8988T (cell line): ENCODE data around the gene NCKAP5.
"Not testable (repeated sequence)": the region's sequence is repeated elsewhere in the genome, so short reads cannot be mapped to it uniquely, and the experiment has no call there.

Experiments used
- DNase-seq: peaks from one replicate; pipeline ENCODE4 v3.0.0; 2011

Gene NCKAP5

DNA sequence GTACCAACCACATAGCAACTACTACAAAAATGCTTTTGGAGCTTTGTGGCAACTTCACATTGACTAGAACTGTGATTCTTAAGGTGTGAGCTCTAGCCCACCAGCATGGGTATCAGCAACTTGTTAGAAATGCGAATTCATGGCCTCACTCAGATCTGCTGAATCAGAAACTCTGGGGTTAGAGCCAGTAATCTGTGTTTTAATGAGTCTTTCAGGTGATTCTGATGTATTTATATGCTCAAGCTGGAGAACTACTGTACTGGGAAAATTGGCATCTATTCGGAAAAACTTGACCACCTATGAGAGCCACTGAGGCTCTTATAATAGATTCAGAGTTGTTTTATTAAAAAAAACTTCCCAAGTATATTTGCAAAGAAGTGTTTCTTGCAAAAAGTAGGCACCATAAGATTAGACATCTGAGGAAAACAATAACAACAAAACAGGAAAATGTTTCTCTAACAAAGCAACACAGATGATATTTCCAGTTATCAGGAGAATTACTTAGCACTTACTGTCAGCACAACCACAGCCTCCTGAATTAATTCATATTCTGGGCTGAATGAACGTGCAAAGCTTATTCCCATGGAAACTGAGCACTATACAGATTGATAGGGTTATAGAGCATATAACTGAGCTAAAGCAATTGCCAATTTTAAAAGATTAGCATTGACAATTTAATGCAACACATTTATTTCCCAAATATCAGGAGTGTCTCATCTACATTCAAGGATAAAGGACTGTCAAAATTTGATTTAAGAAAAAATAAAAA is 71.6 kb downstream of the NCKAP5 start:
- DNase-seq: no peak

DNA sequence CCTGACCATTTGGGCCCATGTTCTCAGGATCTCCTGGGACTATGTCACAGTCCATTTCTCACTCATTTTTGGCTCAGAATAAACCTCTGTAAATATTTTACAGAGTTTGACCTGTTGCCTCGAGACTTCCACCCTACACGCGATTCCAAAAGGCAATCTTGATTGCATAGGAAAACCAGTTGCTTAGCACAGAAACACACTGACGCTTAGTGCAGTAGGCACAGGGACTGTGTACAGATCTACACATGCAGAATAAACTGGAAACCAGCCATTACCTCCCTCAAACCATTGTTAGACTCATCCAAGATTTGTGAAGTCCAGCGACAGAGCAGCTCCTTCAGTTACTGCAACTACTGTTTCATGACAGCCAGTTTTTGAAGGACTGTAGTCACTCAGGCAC is 73.0 kb downstream of the NCKAP5 start:
- no peak for DNase-seq

DNA sequence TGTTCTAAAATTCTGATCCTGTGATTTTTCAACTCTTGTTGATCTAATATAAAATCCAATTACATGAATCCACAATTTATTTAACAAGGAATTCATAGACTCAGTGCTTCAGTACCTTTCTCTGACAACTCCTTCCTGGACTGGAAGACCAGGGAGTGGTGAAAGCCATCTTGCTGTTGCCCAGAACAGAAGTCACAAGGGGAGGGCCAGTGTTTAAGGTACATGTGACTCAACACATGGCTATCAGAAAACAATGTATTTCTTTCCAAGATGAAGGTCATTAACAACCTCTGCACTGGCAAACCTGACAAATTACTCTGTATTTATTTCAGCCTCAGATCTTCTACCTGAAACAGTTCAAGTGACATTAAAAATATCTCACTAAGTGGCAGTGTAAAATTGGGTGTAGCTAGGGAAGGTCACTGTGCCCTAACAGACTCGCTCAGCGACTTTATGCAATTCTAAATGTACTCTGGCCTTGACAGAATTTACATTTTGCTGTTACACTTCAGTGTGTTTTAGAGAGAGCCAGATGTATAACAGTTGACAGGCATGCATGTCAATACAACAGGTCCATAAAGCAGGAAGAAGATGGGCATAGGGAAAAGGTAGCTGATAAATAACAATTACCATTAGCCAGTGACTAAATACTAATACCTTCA is 75.4 kb downstream of the NCKAP5 start:
- no peak for DNase-seq

DNA sequence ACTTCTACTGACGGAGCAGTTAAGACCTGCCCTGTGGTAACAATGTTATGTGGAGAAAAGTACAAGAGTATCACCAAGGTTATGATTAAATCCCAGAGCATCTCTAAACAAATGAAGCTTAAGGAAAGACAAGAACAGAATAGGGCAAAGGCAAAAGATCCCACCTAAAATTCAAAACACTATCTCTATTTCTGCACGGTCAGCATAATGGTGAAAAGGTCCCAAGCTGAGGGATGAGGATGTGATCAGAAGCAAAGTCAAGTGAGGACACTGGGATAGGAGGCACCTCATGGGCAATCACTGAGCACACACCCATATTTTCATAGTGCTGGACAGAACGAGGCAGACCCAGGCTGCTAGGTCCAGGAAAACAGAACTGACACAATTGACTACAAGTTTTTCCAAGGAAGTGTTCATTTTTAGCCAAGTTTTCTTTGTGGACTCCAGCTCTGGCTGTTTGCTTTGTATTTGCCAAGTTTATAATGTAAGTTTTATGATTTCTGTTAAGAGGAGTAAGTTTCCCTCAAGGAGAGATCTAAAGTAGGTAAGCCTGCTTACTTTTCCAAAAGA is 77.8 kb downstream of the NCKAP5 start:
- DNase-seq: no peak

DNA sequence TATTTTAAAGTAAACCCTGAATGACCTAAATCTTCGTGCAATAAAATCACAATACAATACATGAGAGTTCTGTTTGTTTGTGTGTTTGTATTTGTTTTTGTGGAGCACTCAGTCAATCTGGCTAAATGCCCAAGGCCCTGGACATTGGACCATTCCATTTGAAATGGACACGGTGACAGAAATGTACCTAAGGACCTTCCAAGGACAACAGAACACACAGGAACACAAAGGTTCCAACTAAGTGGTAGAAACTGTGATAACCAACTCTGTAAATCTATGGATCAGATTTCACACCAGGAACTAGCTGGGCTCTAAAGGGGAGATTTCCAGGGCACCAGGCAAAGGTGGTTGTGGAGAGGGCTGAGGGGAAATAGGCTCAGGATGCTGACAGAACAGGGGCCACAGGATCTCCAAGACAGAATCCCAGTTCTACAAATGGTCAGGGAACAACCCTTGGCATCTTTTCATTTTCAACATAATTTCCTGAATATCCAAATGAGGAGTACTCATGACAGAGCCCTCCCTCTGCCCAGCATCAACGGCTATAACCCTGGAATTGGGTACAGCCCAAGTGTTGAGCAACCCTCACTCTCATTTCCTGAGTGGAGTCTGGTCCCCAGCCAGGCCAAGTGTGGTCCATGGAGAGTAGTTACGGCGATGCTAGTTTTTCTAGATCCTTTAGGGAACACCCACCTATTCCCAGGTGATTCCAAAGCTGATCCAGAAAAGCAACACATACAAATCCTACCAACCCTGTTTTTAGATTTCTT is 78.4 kb downstream of the NCKAP5 start:
- DNase-seq: no peak

DNA sequence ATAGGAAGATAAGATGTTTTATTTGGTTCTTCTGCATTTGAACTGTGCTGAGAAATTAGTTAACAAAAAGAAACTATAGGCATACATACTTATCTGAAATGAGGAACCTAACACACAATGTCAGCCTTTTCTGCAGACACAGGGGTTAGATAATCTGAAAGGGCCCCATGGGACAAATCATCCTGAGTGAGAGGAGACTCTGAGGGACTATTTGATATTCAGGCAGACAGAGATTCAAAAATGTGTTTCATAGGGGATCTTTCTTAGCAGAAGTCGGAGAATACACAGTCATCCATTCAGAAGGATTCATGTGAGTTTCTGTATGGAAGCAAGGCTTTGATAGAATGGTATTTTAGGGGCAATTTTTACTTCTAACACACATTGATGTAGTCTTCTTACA is 79.1 kb downstream of the NCKAP5 start:
- no peak for DNase-seq

DNA sequence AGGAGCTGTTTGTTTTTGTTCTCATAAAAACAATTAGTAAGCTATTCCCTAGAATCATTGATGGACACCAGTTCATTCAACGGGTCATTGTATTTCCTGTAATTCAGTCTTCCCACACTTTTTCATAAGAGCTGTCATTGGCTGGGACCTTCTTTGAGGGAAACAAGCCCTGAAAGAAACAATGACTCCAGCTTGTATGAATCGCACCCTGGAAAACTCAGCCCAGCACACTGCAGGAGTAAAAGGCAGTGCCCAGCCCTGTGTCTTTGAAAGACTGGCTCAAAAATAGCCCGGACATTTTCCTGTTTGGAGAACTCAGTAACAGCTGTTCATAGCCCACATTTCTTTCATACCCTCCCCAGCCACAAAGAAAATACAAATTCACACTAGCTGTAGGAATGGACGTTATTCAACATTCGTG is 81.5 kb downstream of the NCKAP5 start:
- DNase-seq: no peak

DNA sequence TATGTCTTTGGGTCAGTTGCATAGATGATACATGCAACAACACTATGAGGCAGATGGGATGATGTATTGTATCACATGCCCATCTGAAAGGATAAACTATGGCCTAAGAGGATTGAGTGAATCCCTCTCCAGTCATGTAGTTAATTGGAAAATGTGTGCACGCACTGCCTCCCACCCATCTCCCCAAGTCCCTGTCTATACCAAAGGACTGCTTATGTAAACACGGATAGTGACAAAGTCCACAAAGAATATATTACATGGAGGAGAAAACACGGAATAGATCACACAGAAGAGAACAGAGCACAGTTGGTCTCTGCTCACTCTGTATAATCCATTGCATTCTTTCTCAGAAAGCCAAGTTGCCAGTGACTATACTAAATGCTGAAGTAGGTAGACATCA is 82.4 kb downstream of the NCKAP5 start:
- no peak for DNase-seq

DNA sequence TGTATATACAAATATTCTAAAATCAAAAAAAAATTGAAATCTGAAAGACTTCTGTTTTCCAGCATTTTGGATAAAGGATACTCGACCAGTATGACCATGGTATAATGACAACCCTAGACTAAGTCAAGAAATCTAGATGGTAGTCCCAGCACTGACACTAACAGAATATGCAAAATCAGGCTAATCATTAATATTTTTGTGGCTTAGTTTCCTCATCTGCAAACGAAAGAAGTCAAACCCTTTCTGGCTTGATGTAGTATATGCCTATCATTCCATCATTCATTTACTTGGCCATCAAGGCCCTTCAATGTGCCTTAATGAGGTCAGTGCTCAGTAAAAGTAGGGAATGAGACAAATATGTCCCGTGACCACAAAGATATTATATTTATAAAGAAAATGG is 83.5 kb downstream of the NCKAP5 start:
- DNase-seq: no peak

DNA sequence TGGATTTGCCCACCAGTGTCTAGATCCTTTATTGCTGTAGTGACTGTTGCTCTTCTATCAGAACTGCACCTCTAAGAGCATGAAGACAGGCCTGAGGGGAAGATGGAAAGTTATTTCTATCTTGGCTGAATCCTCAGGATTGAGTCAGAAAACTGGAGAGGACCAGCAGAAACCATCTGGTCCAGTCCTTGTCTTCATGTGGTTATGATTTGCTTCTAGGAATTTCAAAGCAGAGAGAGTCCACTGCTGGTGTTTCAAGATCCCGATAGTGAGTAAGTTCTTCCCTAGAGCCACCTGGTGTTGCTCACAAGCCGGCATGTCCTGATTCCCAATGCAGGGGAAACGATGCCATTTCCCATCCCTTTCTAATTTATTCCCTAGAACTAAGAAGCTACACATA is 84.2 kb downstream of the NCKAP5 start:
- no peak for DNase-seq

DNA sequence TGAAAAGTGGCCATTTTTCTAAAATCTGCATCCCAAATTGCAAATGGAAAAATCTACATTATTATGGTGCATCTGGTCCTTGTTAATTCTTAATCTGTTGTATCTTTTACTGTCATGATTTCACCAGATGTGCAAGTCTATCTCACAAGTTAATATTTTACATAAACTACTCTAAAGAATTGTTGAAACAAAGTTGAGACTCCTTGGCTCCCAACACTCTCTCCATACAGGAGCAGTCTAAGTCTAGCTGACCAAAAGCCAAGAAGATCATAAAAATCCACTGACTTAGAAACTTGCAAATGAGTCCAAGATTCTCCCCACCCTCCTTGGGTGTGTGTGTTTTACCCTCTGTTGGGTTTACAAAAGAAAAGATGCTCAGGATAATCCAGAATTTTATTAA is 85.1 kb downstream of the NCKAP5 start:
- no peak for DNase-seq

DNA sequence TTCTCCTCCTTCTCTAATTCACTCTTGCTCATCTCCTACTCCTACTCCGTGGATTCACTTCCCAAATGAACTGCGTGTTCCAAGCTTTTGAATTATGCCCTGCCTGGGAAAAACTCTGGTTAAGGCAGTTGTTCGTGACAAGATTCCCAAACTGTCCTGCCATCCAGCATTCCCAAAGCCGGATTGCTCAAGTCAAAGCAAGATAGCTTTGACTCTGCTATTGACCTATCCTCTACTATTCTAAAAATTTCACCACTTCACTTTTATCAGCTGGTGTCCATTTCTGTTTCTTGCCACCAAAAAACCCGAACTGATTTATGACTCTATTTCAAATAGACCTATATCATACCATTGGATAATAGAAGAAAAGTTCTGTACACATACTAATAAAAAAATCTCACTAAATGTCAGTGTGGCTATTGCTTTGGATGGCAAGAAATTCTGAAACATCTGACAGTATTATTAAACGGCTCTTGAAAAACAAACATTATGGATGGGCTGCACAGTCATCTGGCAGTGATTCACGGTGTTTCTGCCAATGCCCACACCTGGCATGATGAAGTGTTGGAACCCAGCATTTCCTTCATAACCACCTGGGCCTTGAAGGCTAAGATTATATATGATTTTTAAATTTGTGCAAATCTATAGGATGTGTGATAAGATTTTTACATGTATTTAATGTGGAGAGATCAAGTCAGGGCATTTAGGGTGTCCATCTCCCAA is 87.4 kb downstream of the NCKAP5 start:
- DNase-seq: no peak

DNA sequence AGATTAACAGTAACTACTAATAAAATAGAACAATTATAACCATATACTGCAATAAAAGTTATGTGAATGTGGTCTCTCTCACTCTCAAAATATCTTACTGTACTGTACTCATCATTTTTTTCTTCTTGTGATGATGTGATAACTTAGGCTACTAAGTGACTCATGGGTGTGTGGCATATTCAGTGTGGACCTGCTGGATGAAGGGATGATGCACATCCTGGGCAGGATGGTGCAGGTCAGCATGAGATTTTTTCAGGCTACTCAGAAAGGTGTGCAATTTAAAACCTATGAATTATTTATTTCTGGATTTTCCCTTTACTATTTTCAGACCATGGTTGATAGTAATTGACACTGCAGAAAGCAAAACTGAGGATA is 90.7 kb downstream of the NCKAP5 start:
- no peak for DNase-seq

DNA sequence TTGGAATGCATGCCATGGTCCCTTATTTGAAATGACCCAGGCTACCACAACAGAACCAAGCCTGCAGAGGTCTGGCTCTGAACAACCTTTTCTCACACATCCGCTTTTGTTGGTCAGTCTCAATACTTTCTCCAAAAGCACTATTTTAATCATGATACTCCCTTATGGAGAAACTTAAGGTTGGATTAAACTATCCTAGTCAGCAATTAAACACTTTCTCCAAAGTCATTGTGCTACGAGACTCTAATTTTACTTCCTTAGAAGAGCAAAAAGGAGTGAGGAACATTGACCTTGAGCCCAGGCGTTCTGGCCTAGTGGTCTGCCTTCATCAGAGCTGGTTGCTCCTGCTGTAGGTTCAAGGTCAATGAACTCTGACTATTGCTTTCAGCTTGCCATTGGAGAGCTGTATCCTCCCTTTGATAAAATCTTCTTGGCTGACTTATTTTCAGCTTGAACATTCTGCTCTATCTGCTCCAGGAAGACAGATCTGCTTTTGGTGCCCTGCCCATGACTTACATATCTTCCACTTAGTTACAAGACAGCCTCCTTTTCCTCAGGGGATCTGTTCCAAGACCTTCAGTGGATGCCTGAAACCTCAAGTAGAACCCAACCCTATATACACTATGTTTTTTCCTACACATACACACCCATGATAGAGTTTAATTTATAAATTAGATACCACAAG is 91.2 kb downstream of the NCKAP5 start:
- no peak for DNase-seq

DNA sequence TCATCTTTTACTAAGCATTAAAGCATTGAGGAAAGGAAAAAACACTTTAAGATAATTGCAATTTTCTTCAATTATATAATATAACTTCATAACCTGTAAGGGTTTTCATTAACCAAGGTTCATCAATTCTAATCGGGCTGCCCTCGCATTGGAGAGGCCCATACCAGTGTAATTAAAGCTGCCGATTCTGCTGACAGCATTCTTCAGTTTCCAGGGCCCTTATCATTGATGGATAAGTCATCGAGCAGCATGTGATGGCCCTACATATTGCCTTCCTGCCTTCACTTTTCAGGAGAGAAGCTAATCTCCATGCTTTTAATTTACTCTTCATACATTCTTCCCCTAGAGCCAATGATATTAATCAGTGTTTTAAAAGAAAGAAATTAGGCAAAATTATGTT is 92.0 kb downstream of the NCKAP5 start:
- no peak for DNase-seq

DNA sequence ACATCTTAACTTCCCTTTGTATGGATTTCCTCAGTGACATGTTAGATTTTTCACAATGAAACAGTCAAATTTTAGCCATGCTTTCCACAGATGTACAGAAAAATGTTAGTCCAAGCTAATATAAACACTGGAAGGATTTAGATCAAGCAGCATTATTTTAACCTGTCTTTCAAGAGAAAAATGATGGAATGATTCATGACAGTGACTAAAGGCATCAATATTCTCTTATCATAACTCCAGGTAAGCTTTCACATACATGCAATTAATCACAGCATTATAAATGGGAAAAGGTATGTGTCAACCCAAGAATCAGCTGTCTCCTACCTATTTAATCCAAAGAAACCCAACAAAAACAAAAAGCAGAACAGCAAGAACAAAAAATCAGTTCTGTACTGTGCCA is 92.7 kb downstream of the NCKAP5 start:
- DNase-seq: no peak

DNA sequence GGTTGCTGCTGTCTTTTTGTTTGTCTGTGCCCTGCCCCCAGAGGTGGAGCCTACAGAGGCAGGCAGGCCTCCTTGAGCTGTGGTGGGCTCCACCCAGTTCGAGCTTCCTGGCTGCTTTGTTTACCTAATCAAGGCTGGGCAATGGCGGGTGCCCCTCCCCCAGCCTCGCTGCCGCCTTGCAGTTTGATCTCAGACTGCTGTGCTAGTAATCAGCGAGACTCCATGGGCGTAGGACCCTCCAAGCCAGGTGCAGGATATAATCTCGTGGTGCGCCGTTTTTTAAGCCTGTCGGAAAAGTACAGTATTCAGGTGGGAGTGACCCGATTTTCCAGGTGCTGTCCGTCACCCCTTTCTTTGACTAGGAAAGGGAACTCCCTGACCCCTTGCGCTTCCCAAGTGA is 97.8 kb downstream of the NCKAP5 start:
- not testable (repeated sequence) for DNase-seq

DNA sequence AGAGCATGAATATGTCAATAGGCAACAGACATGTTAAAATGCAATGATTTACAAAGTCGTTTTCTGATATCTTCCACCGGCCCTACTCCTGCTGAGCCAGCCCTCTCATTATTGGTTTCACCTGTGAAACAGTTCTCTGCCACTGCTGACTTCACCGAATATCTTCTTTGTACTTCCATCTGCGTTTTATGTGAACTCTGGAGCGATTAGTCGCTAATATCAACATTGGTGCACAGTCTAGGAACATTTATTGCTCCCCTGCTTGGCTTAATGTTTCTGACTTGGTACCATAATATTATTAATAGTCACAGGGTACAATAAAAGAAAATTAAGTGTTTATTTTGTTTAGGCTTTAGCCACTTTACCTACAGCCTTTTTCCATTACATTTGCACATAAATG is 105.5 kb downstream of the NCKAP5 start:
- no peak for DNase-seq

DNA sequence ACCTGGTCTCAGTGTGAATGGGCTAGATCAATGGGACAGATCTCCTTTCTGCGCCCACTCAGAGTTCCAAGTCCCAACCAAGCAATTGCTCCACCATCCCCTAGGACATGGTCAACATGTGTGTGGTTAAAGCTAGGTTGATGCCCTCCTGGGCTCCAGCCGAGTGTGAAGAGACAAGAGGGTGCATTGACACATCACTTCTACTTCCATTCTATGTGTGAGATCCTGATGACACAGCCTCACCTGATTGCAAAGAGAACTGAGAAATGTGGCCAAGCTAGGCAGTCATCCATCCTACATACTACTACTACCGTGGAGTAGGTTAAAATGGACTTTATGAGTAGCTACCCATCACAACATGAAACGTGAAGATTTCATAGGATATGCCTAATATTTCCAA is 106.8 kb downstream of the NCKAP5 start:
- DNase-seq: no peak

DNA sequence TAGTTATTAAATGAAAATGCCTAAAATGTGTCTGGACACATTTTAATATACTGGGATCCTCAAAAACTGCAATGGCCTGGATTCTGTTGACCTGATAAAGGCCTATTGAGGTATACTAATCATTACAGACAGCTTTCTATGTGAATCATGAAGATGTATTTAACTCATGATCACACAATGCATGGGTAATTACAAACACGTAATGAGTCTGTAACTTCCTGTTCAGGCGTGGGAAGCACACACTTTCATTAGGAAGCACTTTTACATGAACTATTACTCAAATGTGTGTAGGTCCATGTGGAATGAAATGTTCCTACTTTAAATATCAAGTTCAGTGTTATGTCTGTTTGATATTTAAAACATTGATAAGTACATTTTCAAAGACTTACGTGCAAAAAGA is 108.7 kb downstream of the NCKAP5 start:
- no peak for DNase-seq

DNA sequence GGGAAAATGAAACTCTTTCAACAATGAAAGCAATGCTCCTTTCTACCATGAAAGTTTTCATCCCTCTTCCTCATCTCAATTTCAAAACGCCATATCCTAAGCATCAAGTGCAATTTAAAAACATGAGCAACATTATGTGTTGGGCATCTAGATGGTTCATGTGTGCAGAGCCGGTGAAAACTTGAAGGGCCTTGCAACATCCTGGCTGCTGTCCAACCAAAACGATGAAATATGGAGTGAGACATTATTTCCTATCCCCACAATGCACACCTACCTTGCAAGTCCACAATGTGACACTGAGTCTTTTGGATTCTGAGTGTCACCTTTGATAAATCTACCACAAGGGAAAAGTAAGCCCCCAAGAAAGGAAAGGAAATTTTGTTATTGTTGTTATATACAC is 110.0 kb downstream of the NCKAP5 start:
- DNase-seq: no peak

DNA sequence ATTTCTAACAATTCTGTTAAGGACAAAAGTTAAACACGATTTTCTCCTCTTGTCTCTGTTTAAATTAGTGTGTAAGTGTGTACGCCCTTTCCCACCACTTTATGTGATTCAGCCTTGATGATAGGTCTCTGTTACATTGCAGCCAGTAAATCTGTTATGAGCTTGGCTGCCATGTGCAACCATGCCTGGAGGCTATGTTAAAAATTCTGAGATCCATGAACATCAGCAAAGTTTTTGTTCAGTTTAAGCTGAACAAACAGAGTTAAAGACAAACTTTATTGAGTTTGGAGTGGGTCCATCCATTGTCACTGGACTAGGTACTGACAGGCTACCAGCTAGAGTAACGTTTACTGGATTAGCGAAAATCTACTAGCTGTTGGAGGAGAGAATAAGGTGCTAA is 110.4 kb downstream of the NCKAP5 start:
- DNase-seq: no peak

DNA sequence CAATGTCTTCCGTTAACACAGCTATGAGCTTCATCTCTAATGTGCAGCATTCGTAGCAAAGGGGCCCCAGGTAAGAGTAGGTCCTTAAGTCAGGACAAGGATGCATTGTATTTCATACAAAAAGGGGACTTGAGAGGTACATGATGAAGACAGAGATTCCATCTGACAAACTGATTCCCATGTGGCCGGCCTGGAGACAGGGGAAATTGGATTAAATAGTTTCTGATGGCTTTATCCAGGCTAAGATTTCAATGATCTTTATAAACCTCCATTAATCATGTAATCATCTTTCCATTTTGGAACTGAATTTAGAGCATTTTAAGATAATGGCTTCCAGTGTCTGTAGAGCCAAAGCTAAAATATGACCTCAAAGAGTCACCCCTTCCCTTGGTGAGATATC is 111.3 kb downstream of the NCKAP5 start:
- no peak for DNase-seq
